Omental fat pad (tissue), 4 donors: ENCODE results near the gene POP4. TPM values are rescaled to one million over a fixed set of nuclear protein-coding genes. Genes with fewer than 3 reads are reported as not detected.

ENCODE experiments used
- ATAC-seq: fragments of 150-250 bp; one replicate; pipeline ENCODE4 v1.9.1; 2016; ENCODE audit warnings: mild to moderate bottlenecking, moderate library complexity; ENCODE audit not compliant: low FRiP score
- DNase-seq: peaks from one replicate; pipeline ENCODE4 v3.0.0-alpha.2; 2019; ENCODE audit warnings: low spot score
- total RNA-seq, 4 donors: library from RNA; depleted of rRNA; stranded (reverse); fragments of >200 nt; gene quantifications; one replicate each; pipeline ENCODE4 v1.1.0, GENCODE V29; 2016
- TF ChIP-seq, protein P1 (sequence below), 3 donors: fragments of 450-650 bp; IDR thresholded peaks; one replicate each; pipeline ENCODE4 v1.5.1; 2016 to 2017; ENCODE audit warnings: antibody characterized with exemption in 3 of 3, mild to moderate bottlenecking in 3 of 3, moderate library complexity in 2 of 3

POP4 gene
- total RNA-seq, 4 donors from 2014 or later: 52.9 to 62.4 (median 55.0) TPM

DNA sequence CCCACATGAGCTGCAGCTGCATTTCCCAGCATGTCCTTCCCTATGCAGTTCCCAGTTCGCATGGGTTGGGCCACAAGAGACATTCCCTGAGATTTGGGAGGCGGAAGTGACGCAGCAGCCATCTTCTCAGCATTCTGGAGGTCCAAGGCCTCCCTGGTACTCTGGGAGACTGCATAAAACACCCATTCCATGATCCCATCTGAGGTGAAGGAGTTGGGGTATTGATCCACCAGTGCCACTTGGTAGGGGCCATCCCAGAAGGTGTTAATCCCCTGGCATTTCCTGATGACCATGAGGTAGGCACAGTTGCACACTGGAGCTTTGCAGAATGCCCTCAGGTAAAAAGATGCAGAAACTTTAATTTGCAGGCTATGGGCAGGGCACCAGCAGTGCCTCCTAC, 25.4 kb downstream of the POP4 start:
- TF ChIP-seq, protein P1, sequence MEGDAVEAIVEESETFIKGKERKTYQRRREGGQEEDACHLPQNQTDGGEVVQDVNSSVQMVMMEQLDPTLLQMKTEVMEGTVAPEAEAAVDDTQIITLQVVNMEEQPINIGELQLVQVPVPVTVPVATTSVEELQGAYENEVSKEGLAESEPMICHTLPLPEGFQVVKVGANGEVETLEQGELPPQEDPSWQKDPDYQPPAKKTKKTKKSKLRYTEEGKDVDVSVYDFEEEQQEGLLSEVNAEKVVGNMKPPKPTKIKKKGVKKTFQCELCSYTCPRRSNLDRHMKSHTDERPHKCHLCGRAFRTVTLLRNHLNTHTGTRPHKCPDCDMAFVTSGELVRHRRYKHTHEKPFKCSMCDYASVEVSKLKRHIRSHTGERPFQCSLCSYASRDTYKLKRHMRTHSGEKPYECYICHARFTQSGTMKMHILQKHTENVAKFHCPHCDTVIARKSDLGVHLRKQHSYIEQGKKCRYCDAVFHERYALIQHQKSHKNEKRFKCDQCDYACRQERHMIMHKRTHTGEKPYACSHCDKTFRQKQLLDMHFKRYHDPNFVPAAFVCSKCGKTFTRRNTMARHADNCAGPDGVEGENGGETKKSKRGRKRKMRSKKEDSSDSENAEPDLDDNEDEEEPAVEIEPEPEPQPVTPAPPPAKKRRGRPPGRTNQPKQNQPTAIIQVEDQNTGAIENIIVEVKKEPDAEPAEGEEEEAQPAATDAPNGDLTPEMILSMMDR (IDR thresholded peaks at IDR 0.05): no peak
- DNase-seq (no peak), ATAC-seq (no peak)

DNA sequence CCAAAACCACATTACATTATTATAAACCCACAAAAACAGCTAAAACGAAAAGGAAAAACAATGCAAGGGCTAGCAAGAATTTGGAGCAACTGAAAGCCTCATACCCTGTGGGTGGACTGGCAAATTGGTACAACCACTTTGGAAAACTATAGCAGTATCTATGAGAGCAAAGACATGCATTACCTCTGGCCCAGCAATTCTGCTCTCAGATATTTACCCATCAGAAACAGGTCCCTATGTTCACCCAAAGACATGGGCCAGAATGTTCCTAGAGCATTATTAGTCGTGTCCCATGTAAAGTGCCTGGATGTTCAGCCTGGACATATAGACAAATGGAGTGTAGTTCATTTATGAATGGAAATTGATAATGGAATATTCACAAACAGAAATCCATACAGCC, 27.9 kb downstream of the POP4 start:
- DNase-seq (no peak), ATAC-seq (no peak)
- TF ChIP-seq, protein P1 (IDR thresholded peaks at IDR 0.05): no peak

DNA sequence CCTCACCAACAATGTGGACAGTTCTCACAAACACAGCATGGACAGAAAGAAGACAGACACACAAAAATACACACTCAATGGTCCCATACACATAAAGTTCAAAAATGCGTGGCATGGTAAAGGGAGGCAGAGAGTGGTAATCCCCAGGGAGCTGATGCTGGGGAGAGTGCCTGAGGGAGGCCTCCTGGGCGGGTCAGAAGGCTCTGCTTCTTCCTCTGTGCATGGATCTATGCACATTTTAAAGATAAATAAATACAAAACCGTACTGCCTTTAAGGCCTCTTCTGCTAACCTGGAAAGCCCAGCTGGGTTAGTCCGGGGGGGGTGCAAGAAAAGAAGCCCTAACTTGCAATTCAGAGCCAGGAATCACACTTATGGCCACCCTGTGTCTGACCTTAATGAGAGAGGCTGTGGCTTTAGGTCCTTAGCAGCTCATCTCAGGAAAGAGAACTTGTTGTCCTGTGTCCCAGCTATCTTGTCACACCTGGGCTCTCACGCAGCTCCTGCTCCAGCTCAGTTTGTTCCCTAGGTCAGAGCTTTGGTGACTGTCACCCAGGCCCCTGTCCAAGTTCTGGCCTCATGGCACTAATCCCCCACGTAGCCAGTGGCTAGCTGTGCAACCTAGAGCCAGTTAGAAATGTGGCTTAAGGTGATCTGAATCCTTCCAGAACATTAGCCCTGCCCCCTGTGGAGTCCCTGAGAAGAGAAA, 28.5 kb downstream of the POP4 start:
- ATAC-seq: no peak
- DNase-seq: no peak
- TF ChIP-seq, protein P1 (IDR thresholded peaks at IDR 0.05): no peak

DNA sequence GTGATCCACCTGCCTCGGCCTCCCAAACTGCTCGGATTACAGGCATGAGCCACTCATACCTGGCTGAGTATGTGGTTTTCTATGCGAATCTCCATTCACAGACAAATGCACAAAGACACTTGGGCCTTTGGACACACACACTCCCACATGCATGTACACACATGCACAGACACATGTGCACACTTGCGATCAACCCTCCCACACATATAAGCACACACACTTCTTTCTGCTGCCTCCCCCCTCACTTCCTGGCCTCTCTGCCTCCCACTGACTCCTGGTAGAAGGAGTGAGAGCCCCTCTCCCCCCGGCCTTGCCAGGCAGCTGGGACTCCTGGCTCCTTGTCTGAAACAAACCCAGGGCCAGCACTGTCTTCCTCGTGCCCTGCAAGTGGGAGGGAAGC, 29.9 kb downstream of the POP4 start:
- DNase-seq (no peak), ATAC-seq (no peak)
- TF ChIP-seq, protein P1 (IDR thresholded peaks at IDR 0.05): no peak

DNA sequence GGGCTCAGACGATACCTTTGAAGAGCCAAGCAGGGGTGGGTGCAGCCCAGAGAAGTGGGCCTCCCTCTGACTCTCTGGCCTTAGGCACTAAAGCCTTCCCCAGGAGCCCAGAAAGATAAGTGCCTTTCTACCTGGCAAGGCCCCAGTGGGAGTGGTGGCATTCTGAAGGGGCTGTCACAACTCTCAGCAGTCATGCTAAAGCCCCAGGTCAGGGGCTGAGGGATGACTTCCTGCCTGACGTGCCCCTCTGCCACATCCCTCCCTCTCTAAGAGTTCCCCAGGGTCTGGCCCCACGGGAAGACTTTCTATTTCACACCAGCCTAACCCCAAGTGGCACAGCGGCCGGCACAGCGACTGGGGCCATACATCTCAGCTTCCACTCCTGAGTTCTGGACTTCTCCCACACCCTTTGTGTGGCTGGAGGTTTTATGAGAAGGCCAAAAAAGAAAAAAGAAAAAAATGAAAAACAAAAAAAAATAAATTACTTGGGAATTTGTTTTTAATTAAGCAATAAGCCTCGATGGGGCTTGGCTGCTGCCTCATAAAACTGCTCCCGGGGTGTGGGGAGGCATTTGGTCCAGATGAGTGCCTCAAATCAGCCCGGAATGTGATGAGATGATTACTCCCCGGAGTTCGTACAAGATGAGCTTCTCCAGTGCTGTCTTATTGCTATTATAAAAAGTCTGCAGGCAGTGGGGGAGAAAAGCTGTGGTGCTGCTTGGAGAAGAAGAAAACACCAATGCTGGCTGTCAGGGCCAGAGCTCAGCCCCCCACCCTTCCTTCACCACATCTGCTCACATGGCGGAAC, 30.7 kb downstream of the POP4 start:
- TF ChIP-seq, protein P1 (IDR thresholded peaks at IDR 0.05): no peak
- ATAC-seq: no peak

DNA sequence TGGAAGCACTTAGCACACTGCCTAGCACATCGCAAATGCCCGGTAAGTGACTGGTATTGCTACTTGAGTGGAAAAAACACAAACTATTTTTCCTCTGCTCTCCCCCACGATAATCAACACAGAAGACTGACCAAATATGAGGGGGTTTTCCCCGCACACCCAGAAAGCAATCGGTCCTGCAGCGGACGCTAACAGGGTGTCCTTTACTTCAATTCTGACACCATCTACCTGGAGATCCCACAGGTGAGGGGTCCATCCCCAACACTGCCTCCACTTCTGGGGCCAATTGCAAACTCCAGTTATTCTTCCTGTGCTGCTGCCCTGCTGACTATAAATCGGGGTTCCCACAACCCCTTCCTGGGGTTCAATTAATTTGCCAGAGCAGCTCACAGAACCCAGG, 33.0 kb downstream of the POP4 start:
- DNase-seq: no peak
- TF ChIP-seq, protein P1 (IDR thresholded peaks at IDR 0.05): no peak
- no peak for ATAC-seq

More for the DNA sequence above, 30.7 kb downstream of the POP4 start:
- no peak for DNase-seq
